ENCODE measurements around the gene SLIT3.
"Not testable (repeated sequence)": the region's sequence is repeated elsewhere in the genome, so short reads cannot be mapped to it uniquely, and the experiment has no call there.

SLIT3 gene

GRCh38 chr5:169168280-169168679, 132.7 kb downstream of the SLIT3 start:
- no peak for DNase-seq

- no peak for DNase-seq
Measured at GRCh38 chr5:169166078-169166477, 134.9 kb downstream of the SLIT3 start.

DNA sequence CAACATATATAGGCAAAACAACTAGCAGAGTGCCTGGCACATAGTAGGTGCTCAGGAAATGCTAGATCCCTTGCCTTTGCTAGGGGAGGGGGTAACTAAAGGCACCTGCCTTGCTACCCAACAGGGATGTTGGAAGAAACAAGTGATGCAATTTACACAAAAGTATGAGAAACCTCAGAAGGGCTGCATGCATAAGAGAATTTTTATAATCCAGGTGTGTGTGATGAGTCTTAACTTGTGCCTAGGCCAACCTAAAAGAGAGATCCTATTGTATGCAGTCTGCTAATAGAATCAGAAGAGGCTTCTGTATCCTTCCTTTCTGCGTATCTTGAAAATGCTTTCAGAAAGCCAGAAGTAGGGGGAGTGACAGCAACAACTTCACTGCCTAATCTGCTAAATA, 135.9 kb downstream of the SLIT3 start:
- no peak for DNase-seq

DNA sequence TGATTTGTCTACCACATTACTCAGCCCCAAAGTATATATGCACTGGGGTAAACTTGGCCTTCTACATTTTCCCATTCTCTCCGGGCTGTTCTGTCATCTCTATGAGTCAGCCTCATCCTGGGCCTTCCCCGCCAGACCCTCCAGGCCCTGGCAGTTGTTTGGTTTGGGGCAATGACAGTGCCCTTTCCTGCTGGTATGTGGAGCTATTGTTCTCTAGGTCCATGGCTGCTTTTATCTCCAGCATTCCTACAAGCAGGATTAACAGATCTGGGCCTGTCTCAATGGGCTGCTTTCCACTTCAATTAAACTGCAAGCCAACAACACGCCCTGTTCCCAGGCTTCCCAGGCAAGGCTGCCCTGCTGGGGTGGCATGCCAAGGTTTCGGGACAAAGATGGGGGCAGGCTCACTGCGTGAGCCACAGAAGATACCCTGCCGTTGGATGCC, 136.4 kb downstream of the SLIT3 start:
- DNase-seq, result peak; percentile 54

- DNase-seq, result no peak
Measured at GRCh38 chr5:169162407-169162806, 138.5 kb downstream of the SLIT3 start.

DNA sequence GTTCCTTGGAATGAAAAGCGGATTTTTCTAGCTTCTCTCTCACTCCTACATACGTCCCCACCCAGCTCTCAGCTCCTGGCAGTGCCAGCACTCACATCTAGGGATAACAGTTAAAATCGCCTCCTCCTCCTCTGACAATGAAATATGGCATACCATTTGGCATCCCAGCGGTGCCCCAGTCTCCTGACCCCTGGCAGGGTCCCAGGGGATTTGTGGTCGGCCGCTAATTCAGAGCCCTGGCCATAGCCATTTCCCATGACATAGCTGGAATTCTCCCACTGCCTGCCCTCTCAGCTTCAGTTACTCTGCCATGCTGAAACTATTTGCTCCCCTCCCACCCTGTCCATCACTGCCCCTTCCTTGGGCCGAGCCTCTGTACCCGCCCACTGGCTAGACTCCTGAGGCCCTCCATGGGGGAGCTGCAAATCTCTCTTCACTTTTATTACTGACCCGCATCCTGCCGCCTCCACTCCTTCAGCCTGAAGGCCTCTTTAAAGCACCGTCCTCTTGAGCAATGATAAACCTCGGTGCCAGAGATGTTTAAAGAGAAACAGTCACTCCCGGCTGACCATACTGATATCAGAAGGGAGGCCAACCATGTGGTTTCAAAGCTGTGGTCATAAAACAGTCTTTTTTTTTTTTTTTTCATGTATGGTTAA, 139.8 kb downstream of the SLIT3 start:
- DNase-seq, result peak; percentile 83

DNA sequence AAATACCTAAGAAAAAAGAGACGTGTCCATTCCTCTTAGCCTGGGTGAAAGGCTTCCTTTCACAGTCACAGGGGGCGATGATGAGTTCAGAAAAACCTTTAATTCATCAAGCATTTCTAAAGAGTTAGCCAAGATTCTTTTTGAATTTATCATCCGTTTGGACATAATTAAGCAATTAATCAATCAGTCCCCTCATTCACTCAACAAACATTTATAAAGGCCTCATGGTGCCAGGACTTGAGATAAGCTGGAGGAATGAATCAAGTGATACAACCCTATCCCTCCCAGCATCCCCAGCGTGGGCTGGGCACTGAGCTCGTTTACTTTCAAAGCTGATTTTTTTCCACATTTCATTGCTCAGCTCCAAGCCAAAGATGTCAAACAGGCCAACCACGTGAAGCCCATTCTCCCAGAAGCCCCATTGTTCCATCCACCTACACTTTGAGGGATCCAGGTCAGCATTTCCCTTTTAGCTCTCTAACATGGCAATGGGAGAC, 140.5 kb downstream of the SLIT3 start:
- DNase-seq, result no peak

GRCh38 chr5:169158764-169159163, 142.2 kb downstream of the SLIT3 start:
- no peak for DNase-seq

DNA sequence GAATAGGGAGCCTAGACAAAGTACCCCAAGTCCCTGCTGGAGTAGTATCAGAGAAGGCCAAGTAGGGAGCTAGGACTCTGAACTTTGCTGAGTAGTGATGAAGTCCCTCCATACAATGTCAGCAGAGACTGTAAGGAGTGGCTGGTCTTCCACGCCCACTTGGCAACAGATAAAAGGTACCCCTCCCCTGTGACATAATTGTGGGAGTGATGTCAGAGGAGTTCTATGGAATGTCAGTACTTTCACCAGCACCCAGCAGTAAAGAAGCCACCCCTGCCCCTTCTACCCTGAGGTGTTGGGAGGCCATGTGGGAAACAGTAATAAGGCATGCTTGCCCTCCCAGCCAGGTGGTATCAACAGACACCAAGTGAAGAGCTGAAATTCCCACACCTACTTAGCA, 143.9 kb downstream of the SLIT3 start:
- no peak for DNase-seq

DNA sequence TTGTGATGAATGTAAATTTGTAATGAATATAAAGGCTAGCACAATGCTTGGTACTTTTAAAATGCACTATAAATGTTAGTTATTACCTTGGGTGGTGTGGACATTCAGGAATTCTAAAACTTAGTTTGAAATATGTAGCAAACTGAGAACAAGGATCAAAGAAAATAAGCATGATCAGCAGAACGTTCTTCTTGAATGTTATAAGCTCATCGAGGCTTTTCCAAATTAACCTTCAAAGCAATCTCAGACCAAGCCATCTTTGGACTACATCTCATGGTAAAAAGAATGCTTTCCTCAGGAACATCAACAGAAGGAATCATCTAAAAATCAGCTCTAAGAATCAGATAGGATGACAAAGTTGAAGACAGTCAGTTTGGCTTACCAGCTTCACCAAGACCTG, 146.3 kb downstream of the SLIT3 start:
- DNase-seq, result no peak

DNA sequence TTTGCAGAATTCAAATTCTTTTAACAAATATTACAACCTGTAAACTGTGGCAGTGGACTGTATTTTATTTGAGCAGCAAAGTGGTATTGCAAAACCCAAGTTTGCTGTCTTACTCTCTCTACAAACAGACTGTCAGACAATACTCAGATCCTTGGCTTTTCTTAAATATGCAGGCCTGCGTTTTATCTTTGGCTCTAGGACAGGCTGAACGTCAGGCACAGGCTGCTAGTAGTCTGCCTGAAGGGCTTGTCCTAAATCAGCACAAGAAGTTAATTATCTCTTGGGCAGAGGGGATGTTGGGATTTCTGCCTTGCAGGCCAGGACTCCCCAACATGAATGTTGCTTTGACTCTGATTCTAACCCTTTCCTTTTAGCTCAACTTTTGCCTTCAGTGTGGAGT, 147.5 kb downstream of the SLIT3 start:
- DNase-seq, result no peak

DNA sequence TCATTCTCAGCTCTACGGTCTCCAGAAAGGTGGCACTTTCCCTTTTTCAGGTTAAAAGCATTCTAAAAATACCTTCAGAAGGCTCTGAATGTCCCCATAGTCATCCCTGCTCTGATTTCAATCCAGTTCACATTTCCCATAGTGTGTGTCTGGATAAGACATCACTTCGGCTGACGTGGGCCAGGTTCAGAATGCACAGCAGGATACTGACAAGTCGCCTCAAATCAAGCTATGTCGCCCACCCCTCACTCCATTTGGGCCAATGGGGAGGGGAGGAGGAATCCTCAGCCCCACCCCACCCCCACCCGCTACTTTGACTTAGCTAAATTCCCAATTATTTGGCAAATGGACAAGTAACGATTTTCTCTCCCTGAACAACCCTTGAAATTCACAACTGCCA, 148.0 kb downstream of the SLIT3 start:
- DNase-seq, result no peak

DNA sequence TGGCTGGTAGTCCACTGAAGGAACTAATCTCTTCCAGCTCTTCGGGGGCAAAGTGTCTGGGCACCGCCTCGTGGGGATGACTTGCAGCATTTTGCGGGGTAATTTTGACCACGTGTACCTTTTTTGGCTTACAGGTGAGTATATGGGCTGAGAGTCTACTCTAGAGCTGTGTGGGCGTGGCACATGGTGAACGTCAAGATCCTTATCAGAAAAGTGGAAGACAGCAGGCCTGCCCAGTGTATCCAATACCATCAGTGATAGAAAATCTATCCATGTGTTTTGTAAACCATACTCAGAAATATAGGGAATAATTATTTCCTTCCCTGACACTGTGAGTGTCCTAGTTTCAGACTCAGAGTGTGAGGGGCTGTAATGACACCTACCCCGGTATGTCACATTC, 148.5 kb downstream of the SLIT3 start:
- DNase-seq, result no peak

- DNase-seq, result peak; percentile 62
Measured at GRCh38 chr5:169151051-169151805, 149.7 kb downstream of the SLIT3 start.

DNA sequence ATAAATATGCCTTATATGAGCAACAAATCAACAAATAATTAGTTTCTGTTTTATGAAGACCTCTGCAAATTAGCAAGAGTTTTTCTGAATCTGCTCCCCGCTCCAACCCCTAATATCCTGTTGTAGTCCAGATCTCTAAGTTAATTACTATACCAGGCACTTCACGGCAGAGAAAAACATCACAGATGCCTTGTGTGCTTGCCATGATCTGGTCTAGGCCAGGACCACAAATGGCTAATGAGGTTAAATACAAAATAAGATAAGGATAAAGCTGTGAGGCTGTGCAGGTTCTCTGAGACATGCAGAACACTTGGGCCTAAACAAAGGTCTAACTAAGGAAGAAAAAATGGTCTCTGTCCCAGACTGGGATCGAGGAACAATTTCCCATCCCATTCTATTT, 150.8 kb downstream of the SLIT3 start:
- DNase-seq, result no peak

GRCh38 chr5:169149317-169149716, 151.6 kb downstream of the SLIT3 start:
- DNase-seq, result no peak

DNA sequence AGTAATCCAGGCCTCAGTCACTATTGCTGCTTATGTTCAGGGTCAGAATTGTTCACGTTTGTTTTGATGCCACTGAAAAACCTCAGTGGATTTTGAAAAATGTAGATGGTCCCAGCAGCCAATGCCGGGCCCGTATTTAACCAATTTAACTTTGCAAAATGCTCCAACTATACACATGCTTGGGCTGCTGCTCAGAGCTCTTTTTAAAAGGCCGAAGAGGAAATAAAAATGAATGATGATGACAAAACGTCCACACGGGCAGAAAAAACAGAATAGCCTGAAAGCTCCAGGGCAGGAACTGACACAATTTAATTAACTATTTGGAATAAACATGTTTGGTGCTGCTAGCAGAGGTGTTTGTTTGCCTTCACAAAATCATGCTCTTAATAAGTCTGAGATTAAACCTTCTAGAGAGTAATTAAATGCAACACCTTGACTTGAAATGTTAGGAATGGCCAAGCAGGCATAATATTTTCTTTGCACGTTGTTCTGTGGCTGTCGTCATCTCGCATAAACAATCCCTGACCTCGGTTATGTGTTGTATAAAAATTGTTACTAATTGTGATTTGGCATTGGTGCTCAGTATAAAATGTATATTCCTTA, 152.7 kb downstream of the SLIT3 start:
- DNase-seq, result no peak

DNA sequence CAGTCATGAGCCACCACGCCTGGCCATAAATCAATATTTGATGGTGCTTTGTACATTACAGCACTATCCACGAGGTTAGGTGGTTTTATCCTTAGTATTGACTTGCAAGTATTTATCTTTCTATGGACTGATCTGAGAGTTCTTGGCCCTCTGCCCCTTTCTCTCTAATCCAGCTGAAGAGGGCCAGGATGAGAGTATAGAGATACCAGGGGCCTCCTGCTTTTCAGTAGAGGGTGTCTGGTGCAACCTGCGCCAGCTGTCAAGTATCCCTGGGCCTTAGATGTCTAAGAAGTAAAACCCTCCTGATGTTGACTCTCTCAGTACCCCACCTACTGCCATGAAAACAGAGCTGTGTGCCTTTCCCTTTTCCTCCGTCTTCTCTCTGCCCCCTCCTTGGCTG, 153.4 kb downstream of the SLIT3 start:
- no peak for DNase-seq

- DNase-seq, result no peak
Measured at GRCh38 chr5:169146158-169146557, 154.8 kb downstream of the SLIT3 start.

GRCh38 chr5:169142264-169142970, 158.5 kb downstream of the SLIT3 start:
- DNase-seq, result no peak

DNA sequence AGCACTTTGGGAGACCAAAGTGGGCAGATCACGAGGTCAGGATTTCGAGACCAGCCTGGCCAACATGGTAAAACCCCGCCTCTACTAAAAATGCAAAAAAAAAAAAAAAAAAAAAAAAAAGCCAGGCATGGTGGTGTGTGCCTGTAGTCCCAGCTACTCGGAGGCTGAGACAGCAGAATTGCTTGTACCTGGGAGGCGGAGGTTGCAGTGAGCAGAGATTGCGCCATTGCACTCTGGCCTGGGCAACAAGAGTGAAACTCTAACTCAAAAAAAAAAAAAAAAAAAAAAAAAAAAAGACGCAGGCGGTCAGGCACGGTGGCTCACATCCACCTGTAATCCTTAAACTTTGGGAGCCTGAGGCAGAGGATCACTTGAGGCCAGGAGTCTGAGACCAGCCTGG, 160.7 kb downstream of the SLIT3 start:
- not testable (repeated sequence) for DNase-seq

- no peak for DNase-seq
Measured at GRCh38 chr5:169139480-169140050, 161.4 kb downstream of the SLIT3 start.

DNA sequence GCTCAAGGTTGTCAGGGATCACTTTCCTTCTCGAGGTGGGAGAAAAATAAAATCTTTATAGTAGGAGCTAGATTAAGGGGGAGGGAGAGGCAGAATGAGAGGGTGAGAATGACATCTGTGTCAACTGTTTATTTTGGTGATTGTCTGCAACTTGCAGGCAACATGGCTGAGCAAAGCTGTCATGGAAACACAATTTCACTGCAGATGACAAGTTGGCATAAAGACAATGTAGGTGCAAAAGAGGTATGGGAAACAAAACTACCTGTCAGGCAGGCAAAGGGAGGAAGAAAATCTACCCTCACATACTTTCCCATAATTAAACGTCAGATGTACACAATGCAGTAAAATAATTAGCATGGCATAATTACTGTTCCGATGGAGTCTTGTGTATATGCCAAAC, 167.4 kb downstream of the SLIT3 start:
- DNase-seq, result no peak
